ENCODE measurements around the gene ERAS. TPM values are rescaled to one million over a fixed set of nuclear protein-coding genes. Genes with fewer than 3 reads are reported as not detected.

The ERAS gene
- total and polyA plus RNA-seq, 2 experiments from 2014 or later = 1.3 to 2.4 TPM

- ATAC-seq = no peak
- no peak overlapping the region for H3K27ac Mint-ChIP-seq
- H3K27me3 Mint-ChIP-seq (ENCODE audit: insufficient read depth, low read depth, poor library complexity) = peaks cover 13% of the 10 kb centered on the region
- no peak overlapping the region for H2AFZ ChIP-seq
- no peaks in the 10 kb centered on the region for H3K79me2 ChIP-seq (replicated peaks; ENCODE audit: insufficient read depth)
- no peak for DNase-seq (ENCODE audit: low spot score)
- no peak overlapping the region for H3K4me3 ChIP-seq
- no peaks in the 10 kb centered on the region for H3K9me2 ChIP-seq (ENCODE audit: insufficient read depth)
- no peaks in the 10 kb centered on the region for H4K20me1 ChIP-seq (replicated peaks; ENCODE audit: insufficient read depth)
- H3K27me3 ChIP-seq (ENCODE audit: insufficient read depth) = peaks cover 15% of the 10 kb centered on the region
- 0 out of 2 replicates have a peak, but pooled peaks cover 4% of the 10 kb centered on the region for H3F3A ChIP-seq (replicated peaks; ENCODE audit: low read depth)
- peaks cover 5% of the 10 kb centered on the region for H3K4me1 Mint-ChIP-seq
- no peaks in the 10 kb centered on the region for H3K36me3 ChIP-seq (ENCODE audit: insufficient read depth)
- no peaks in the 10 kb centered on the region for H3K36me3 Mint-ChIP-seq (ENCODE audit: low read depth)
- TF ChIP-seq ZNF462 (CRISPR knock-in tag; IDR thresholded peaks at IDR 0.05) (no peak), ZNF331 (CRISPR knock-in tag; IDR thresholded peaks at IDR 0.05; ENCODE audit: low read depth) (no peak), EZH2 (IDR thresholded peaks at IDR 0.05; ENCODE audit: low read depth, unreplicated experiment) (no peak), STAT1 (IDR thresholded peaks at IDR 0.05; ENCODE audit: unreplicated experiment) (no peak), ETS1 (IDR thresholded peaks at IDR 0.05) (no peak), EZH2phosphoT487 (IDR thresholded peaks at IDR 0.05; ENCODE audit: unreplicated experiment) (no peak), CTCF (conservative IDR thresholded peaks at IDR 0.05; ENCODE audit: low read depth in 2 of 2) (no peak), POLR2AphosphoS5 (IDR thresholded peaks at IDR 0.05; ENCODE audit: low read depth) (no peak)
- no peak overlapping the region for H3K27ac ChIP-seq (ENCODE audit: low read depth)
- H3K4me3 Mint-ChIP-seq = no peak overlapping the region
- H3K4me1 ChIP-seq (ENCODE audit: insufficient read depth) = no peaks in the 10 kb centered on the region
- no peaks in the 10 kb centered on the region for H3K9me3 Mint-ChIP-seq
- H3K4me2 ChIP-seq = no peak overlapping the region
Measured at GRCh38 chrX:48839686-48840085, 13.4 kb downstream of the ERAS start.
